HTERT RPE-1 (cell line): ENCODE measurements around the gene DDR1.

ENCODE experiments used
- in situ Hi-C: fragments of 300-500 bp; cut with MboI; formaldehyde crosslinking; loops from 4 replicates; pipeline ENCODE4 v1.14.3; 2020; ENCODE audit warnings: low sequenced_read_pairs

Gene DDR1

DNA sequence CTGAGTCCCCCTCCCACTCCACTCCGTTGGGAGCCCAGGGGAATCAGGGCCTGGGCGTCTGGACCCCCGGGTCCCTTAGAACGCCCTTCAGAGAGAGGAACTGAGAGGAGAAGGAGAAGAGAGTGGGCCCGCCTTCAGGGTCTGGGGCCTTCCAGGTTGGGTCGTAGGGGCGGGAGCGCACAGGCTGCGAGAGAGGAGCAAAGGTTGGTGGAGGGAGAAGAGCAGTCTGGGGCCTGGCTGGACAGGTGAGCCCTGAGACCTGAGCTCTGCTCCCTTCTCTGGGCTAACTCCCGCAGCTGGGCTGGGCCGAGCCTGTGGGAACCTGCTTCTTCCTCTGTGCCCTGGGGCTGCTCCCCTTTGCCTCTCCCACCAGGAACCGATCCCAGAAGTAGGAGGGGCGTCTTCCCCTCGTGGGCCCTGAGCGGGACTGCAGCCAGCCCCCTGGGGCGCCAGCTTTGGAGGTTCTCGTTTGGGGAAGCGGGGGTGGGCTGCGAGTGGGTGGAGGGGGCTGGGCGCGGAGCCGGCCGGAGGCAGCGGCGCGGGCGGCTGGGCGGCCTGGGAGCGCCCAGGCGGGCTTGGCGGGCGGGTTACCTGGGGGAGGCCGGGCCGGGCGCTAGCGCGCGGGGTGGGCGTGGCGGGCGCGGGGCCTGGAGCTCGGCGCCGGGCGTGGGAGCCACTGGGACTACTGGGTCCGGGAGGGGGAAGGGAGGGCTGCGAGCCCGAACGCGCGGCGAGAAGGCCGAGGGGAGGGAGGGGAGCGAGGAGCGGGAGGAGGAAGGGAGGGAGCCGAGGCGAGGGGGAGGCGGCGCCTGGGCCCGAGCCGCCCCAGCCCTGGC lies at the start of gene DDR1:
Gene DDR1, plus strand, starts transcription at position 835 of the 836 bp plus-strand sequence. CDS start 4,211 bp downstream, outside the sequence.
- in situ Hi-C loops = no loop called here

DNA sequence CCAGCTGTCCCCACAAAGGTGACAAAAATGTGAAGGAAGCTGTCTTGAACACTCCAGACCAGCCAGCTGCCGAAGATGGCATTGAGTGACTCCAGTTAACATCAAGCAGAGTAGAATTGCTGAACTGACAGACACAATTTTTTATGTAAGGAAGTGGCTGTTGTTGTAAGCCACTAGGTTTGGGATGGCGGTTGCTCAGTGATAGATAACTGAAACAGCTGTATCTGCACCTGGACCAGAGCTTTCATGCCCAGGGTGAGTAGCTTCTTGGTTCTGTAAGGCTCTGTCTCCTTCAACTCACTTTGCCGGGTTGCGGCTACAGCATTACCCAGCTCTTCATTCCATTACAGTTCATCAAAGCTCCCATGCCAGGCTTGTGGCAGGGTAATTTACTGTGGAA lies 49.7 kb upstream of the DDR1 start:
- in situ Hi-C loops = no loop called here

DNA sequence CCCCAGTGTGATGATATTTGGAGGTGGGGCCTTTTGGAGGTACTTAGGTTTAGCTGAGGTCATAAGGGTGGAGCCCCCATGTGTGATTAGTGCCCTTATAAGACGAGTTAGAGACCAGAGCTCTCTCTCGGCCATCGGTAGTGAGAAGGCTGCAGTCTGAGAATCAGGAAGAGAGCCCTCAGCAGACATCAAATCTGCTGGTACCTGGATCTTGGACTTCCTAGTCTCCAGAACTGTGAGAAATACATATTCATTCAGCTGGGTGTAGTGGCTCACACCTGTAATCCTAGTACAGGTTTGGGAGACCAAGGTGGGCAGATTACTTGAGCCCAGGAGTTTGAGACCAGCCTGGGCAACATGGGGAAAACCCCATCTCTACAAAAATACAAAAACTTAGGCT lies 48.7 kb upstream of the DDR1 start:
- in situ Hi-C loops = no loop called here

DNA sequence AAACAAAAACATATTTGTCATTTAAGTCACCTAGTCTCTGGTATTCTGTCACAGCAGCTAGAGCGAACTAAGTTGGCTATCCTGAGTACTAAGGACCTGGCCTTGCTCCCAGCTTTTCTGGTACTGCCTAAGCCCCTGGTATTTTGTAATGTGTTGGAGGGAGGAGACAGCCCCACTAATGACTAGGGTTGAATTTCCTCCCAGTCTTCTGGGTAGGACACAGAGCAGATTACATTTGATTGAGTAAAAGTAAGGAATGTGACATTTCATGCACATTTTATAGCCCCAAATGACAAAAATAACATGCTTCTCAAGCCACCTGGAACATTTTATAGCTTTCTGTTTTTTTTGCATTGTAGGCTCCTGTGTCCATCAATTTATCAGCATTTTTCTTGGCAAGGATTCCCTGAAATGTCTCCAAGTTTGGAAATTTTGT lies 47.9 kb upstream of the DDR1 start:
- in situ Hi-C loops = no loop called here

DNA sequence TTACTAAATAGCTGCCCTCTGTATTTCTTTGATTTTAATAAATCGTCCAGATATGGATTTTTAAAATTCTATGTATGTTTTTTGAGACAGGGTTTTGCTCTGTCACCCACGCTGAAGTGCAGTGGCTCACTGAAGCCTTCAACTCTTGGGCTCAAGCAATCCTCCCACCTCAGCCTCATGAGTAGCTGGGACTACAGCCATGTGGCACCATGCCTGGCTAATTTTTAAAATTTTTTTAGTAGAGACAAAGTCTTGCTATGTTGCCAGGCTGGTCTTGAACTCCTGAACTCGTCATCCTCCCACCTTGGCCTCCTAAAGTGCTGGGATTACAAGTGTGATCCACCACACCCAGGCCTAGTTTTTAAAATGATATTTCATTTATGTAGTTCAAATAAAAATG lies 47.4 kb upstream of the DDR1 start:
- in situ Hi-C loops = no loop called here

DNA sequence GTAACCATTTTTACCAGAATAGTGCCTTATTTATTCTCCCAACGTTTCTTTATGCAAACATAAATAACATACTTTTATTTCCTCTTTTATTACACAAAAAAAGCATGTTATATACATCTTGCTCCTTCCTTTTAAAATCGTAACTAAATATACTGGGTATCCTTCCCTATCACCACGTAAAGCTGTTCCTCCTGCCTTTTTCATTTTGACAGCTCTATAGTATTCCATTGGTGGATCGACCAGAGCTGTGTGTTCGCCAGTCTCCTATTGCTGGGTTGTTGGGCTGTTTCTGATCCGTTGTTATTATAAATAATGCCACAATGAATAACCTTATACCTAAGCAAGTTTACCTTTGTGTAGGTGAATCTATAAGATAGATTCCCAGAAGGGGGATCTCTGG lies 46.9 kb upstream of the DDR1 start:
- in situ Hi-C loops = no loop called here

DNA sequence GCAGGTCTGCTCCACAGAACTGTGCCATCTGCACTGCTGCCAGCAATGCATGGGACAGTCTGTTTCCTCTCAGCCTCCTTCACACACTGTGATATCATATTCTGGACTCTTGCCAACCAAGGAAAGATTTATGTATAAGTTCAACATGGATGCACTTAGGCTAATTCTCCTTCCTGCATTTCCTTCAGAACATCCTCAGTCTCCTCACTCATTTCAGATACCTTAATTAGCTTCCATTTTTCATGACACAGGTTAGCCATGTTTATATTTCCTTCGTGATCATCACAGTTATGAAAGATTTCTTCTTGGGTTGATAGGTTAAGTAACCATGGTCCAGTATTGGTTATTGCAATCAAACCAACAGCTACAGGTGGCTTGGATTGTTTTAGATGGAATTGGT lies 46.4 kb upstream of the DDR1 start:
- in situ Hi-C loops = no loop called here

DNA sequence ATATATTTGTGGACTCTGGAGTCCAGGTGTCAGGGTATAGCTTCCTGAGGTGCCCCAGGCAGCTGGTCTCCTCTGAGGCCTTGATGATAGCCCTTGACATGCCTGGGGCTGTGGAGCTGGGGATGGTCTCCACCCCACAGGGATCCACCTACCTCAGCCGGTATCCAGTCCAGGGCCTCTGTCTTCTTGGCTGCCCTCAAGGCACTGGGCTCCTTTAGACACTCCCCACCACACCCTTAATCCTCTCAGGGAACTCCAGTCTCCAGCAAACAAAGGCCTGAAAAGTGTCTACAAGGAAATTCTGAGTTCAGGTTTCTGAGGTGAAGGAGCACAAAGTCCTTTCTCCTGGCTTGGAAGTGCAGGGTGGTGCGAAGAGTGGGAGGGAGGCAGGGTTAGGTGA lies 44.6 kb upstream of the DDR1 start:
- in situ Hi-C loops = no loop called here

DNA sequence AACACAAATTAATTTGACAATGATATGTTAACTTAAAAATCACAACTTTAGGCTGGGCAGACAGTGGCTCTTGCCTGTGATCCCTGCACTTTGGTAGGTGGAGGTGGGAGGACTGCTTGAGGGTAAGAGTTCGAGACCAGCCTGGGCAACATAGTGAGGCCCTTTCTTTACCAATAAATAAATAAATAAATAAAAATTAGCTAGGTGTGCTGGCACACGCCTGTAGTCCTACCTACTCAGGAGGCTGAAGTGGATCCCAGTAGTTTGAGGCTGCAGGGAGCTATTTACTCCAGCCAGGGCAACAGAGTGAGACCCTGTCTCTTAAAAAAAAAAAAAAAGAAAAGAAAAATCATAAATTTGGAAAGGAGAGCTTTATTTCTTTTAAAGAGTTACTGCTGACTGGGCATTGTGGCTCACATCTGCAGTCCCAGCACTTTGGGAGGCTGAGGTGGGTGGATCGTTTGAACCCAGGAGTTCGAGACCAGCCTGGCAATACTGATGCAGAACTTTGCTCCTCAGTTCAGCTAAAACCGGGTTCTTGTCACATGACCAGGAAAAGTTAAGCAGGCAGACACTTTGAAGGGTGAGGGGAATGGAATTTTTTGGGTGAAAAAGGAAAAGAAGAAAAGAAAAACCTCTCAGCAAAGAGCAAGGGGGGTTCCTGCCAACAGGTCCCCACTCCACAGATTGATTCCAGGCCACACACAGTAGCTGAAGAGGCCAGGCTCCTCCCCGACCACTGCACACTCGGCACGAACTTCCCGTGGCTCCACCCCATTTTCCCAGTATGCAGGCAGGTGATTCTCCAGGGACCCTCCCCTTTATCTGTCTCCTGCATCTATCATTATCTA lies 44.0 kb upstream of the DDR1 start:
- in situ Hi-C loops = no loop called here

DNA sequence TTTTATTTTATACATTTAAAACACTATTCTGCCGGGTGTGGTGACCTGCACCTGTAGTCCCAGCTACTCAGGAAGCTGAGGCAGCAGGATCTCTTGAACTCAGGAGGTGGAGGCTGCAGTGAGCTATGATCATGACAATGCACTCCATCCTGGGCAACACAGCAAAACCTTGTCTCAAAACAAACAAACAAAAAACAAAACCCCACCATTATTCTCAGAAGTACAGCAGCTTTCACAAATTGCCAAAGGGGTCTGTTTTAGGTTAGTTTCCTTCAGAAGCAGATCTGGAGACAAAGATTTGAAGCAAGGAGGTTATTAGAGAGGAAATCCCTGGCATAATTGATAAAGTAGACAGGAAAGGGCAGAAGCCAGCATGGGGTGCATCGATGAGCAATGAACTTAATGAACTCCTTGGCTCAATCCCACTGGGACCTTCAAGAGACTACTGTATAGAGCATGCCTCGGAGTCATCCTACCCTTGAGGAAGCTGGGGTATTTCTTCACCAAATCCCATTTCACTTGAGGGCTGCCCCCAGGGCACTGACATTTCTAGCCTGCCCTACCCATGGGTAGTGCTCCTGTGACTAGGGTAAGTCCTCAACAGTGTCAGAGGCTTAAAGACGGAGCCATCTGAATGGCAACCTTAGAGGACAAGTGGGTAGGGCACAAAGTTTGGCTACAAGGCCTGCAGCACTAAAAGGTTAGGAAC lies 43.2 kb upstream of the DDR1 start:
- in situ Hi-C loops = no loop called here

DNA sequence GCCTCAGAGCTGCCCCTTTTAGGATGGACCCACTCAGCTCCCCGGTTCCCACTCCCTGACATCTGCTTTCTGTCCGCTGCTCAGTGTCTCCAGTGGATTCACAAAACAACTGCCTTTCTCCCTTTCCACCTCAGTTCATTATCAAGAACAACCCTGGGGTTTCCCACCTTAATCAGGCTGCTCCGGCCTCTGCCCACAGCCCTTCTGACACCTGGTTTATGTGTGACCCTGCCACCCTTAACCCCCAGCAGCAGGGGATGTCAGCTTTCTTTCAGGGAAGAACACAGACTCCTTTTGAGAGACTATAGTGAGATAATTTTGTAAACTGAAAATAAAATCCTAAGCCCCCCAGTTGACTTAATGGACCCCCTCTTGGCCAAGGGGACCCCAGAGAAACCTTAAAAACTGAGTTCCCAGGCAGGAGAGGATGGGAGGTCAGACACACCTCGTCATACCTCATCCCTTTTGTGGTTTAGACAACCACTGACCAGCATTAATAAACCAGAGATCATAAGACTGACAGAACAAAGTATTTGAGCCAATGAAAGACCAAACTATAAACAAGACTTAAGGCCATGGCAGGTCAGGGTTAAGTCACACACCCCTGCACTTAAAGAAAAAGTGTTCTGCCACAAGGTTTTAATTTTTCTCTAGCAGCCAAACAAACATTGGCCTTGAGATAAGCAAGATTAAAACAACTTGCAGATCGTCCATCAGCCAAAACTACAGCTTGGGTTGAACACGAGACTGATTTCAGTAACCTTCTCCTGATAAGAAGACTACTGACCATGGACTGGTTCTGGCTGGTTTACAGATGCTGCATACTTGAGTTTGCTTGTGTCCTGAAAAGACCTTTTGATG lies 42.4 kb upstream of the DDR1 start:
- in situ Hi-C loops = no loop called here

DNA sequence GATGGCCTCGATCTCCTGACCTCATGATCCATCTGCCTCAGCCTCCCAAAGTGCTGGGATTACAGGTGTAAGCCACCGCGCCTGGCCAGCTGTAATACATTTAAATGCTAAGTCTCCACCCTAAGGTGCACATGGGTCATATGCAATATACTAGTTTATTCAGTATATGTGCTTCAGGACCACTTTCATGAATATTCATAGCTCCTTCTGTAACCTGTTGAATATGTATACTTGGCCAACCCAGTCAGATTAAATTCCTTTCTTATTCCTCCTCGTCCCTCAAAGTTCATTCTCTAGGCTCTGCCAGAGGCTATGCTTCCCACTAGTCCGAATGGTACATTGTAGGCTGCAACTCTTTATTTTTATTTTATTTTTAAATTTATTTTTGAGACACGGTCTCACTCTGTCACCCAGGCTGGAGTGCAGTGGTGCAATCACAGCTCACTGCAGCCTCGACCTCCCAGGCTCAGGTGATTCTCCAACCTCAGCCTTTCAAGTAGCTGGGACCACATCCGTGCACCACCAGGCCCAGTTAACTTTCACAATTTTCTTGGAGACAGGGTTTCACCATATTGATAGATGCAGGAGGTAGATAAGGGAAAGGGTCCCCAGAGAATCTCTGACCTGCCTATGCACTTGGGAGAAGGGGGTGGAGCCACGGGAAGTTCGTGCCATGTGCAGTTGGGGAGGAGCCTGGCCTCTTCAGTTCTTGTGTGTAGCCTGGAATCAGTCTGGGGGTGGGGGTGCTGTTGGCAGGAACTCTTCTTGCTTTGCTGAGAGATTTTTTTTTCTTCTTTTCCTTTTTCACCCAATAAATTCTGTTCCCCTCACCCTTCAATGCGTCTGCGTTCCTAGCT lies 41.3 kb upstream of the DDR1 start:
- in situ Hi-C loops = no loop called here

DNA sequence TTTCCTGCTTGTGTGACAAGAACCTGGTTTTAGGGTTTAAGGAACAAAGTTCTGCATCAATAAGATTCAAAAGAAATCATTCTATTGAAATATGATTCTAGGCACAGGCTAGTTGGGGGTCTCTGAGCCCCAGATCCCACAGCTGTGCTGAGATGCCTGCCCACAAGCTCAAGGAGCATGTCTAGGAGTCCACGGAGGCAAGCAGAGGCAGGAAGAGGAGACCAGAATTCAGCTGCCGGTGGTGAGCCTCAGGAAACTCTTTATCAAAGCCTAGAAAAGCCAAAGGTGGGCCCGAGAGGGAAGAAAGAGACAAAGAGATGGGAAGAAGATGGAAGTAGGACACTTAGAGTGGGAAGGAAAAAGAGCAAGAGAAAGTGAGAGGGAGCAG lies 40.7 kb upstream of the DDR1 start:
- in situ Hi-C loops = no loop called here

DNA sequence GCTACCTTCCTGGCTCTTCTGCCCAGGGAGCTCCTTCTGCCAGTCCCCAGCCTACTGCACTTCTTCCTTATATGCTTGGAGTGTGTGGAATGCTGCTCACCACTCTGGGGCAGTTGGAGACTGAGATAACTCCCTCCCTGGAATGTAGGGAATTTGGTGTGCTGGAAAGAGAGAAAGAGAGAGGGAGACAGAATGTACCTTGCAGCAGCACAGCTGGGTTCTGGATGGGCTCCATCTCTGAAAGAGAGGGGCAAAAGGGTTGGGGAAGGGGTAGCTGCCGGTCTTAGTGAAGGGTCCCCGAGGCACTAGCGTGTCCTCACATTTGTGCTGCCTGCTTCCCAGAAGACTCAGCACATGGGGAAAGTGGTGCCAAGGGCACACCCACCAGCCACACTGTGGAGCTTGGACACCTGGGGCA lies 40.2 kb upstream of the DDR1 start:
- in situ Hi-C loops = no loop called here

DNA sequence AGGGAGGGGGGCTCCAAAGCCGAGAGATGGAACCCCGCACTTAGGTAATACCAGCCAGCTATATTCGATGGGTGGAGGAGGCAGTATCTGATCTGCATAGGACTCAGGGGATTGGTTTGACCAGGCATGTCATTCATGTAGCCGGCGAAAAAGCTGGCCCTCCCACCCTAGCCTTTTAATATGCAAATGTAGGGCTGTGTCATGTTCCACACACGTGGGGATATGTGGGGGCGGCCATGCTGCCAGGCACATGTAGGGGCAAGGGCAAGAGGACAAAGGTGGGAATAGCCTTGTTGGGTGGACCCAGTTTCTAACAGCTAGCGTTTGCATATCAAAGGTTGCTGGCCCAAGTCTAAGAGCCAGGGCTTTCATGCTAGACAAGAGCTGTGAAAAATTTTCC lies 39.1 kb upstream of the DDR1 start:
- in situ Hi-C loops = no loop called here

DNA sequence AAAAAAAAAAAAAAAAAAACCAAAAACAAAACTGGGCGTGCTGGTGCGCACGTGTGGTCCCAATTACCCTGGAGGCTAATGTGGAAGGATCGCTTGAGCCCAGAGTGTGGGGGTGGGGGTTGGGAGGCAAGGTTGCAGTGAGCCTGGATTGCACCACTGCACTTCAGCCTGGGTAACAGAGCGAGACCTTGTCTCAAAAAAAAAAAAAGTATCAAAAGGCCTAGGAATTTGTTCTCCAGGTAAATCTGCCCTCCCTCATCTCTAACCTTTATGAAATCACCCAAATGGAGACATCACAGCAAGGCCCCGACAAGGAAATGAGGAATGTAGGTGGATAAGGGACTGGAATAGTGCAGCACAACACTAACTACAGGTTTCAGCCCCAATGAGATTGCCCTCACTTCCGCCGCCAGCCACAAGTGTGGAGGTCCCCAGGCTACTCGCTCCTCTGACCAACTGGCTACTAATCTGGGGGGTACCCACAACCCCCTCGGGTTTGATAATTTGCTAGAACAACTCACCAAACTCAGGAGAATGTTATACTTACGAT lies 36.8 kb upstream of the DDR1 start:
- in situ Hi-C loops = no loop called here

DNA sequence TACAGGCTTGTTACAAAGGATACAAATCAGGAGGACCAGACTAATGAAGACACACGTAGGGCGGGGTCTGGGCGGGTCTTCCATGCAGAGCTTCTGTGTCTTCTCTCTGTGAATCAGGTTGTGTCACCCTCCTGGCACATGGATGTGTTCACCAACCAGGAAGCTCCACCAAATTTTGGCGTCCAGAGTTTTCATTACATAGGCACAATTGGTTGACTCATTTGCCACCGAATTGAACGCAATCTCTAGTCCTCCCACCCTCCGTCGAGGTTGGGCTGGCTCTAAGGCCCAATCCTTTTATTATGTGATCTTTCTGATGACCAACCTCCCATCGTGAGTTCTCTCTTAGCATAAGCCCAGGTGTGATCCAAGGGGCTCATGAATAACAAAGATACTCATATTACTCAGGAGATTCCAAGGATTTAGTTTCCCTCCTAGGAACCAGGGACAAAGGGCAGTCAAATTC lies 36.3 kb upstream of the DDR1 start:
- in situ Hi-C loops = no loop called here

DNA sequence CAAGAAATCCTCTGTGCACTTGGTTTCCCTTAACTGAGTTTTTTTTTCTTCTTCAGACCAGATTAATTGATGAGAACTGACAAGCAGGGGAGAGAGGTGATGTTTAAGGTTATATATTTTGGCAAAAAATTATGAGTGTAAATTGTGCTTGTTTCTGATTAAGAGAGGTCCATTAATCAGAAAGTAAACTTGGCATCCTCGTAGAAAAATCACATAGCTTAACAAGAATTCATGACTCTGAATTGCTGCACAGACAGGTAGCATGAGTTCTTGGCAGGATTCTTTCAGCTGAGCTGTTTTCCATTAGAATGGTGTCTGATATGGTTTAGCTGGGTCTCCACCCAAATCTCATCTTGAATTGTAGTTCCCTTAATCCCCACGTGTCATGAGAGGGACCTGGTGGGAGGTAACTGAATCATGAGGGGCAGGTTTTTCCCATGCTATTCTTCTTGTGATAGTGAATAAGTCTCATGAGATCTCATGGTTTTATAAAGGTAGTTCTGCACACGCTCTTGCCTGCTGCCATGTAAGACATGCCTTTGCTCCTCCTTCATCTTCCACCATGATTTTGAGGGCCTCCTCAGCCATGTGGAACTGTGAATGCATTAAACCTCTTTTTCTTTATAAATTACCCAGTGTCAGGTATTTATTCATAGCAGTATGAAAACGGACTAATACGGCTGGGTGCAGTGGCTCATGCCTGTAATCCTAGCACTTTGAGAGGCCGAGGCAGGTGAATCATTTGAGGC lies 34.2 kb upstream of the DDR1 start:
- in situ Hi-C loops = no loop called here
